Prostate gland (tissue), 2 donors: ENCODE measurements around the gene FKBP3.

Experiments
- CTCF ChIP-seq, 4 experiments: fragments of 200-600 bp in 2 of 4; fragments of 450-650 bp in 2 of 4; sonication (generic) in 2 of 4; IDR thresholded peaks; 1 replicate in 3 of 4; 2 replicates in 1 of 4; pipeline ENCODE4 v1.5.1; 2016 to 2019; ENCODE audit warnings: antibody characterized with exemption in 4 of 4, mild to moderate bottlenecking in 2 of 4, moderate library complexity in 2 of 4
- POLR2AphosphoS5 ChIP-seq: sonication (generic); formaldehyde crosslinking; IDR thresholded peaks from one replicate; pipeline ENCODE4 v1.6.1; 2017; ENCODE audit warnings: antibody characterized with exemption

GRCh38 chr14:45091710-45092109 is 42.6 kb downstream of the FKBP3 start:
- TF ChIP-seq CTCF (IDR thresholded peaks at IDR 0.05) (no peak), POLR2AphosphoS5 (no peak)
